SK-N-SH (cell line): ENCODE data around the gene PROM2. TPM values are rescaled to one million over a fixed set of nuclear protein-coding genes. Genes with fewer than 3 reads are reported as not detected.

Source experiments
- CTCF ChIA-PET: fragments of 300-600, 350-600 bp; formaldehyde crosslinking; extraction: SDS; loops from one replicate; lab custom pipeline; 2021; lab: Yijun Ruan, JAX
- POLR2A ChIA-PET: fragments of 350-600 bp; sonication (Branson Sonifier 250); formaldehyde crosslinking; extraction: SDS; loops from one replicate; lab custom pipeline; 2020; ENCODE audit warnings: antibody characterized with exemption, inconsistent platforms; lab: Yijun Ruan, JAX
- DNase-seq: peaks from one replicate; pipeline ENCODE4 v3.0.0; 2012
- H2AFZ ChIP-seq: fragments of 200-600 bp; sonication (generic); 2 replicates; pipeline ENCODE4 v1.8.1; 2016; ENCODE audit warnings: antibody characterized with exemption, mild to moderate bottlenecking, low read depth
- H3F3A ChIP-seq: fragments of 200-600 bp; sonication (generic); replicated peaks from 2 replicates; pipeline ENCODE3; 2016; ENCODE audit warnings: antibody characterized with exemption, mild to moderate bottlenecking; ENCODE audit not compliant: insufficient read depth
- H3K27ac ChIP-seq, 2 experiments: fragments of 200-500 bp in 1 of 2; fragments of 200-600 bp in 1 of 2; sonication (Bioruptor generic) in 1 of 2; sonication (generic), shearing (Covaris generic) in 1 of 2; 2 replicates each; pipeline versions ENCODE4 v1.5.1 to v1.6.1; 2014 to 2016; ENCODE audit warnings: low read depth in 2 of 2, inconsistent platforms in 1 of 2, low read length in 1 of 2, mild to moderate bottlenecking in 1 of 2, mixed read lengths in 1 of 2
- H3K27me3 ChIP-seq: fragments of 200-600 bp; sonication (generic), shearing (Covaris generic); 2 replicates; pipeline ENCODE4 v1.6.1; 2016; ENCODE audit warnings: mixed run types; ENCODE audit not compliant: insufficient read depth
- H3K36me3 ChIP-seq, 2 experiments: fragments of 200-500 bp in 1 of 2; fragments of 200-600 bp in 1 of 2; sonication (Bioruptor generic) in 1 of 2; sonication (generic) in 1 of 2; replicated peaks in 1 of 2; 2 replicates each; pipeline versions ENCODE3 to v1.5.1; 2014 to 2016; ENCODE audit warnings: low read length in 1 of 2, mild to moderate bottlenecking in 1 of 2; ENCODE audit not compliant: insufficient read depth in 2 of 2, control insufficient read depth in 1 of 2
- H3K4me1 ChIP-seq, 2 experiments: fragments of 200-500 bp in 1 of 2; fragments of 200-600 bp in 1 of 2; sonication (Bioruptor generic) in 1 of 2; sonication (generic), shearing (Covaris generic) in 1 of 2; 2 replicates each; pipeline versions ENCODE4 v1.5.1 to v1.6.1; 2014 to 2016; ENCODE audit warnings: low read depth in 1 of 2, low read length in 1 of 2, mixed run types in 1 of 2; ENCODE audit not compliant: insufficient read depth in 2 of 2, control insufficient read depth in 1 of 2
- H3K4me2 ChIP-seq: fragments of 200-600 bp; sonication (generic), shearing (Covaris generic); 2 replicates; pipeline ENCODE4 v1.6.1; 2017; ENCODE audit warnings: mixed run types
- H3K4me3 ChIP-seq, 2 experiments: fragments of 200-500 bp in 1 of 2; fragments of 200-600 bp in 1 of 2; sonication (Bioruptor generic) in 1 of 2; sonication (generic), shearing (Covaris generic) in 1 of 2; 2 replicates each; pipeline versions ENCODE4 v1.5.1 to v1.8.1; 2014 to 2016; ENCODE audit warnings: low read depth in 2 of 2, inconsistent platforms in 1 of 2, low read length in 1 of 2, mild to moderate bottlenecking in 1 of 2, mixed read lengths in 1 of 2, moderate library complexity in 1 of 2
- H3K79me2 ChIP-seq: fragments of 200-600 bp; sonication (generic); 2 replicates; pipeline ENCODE4 v1.8.1; 2017; ENCODE audit warnings: mild to moderate bottlenecking; ENCODE audit not compliant: insufficient read depth
- H3K9ac ChIP-seq: fragments of 200-600 bp; sonication (generic); 2 replicates; pipeline ENCODE4 v1.6.1; 2017; ENCODE audit warnings: mixed run types
- H3K9me2 ChIP-seq: fragments of 200-600 bp; sonication (generic); 2 replicates; pipeline ENCODE4 v1.6.1; 2017; ENCODE audit warnings: mixed run types
- H3K9me3 ChIP-seq: fragments of 200-600 bp; sonication (generic); 2 replicates; pipeline ENCODE4 v1.6.1; 2017; ENCODE audit warnings: mixed run types, mild to moderate bottlenecking, moderate library complexity
- H4K20me1 ChIP-seq: fragments of 200-600 bp; sonication (generic); 2 replicates; pipeline ENCODE4 v1.6.1; 2017; ENCODE audit warnings: mild to moderate bottlenecking, mixed run types; ENCODE audit not compliant: insufficient read depth
- ELF1 ChIP-seq: IDR thresholded peaks from 2 replicates; pipeline ENCODE4 v1.4.0; 2012
- FOSL2 ChIP-seq: IDR thresholded peaks from 2 replicates; pipeline ENCODE4 v1.4.0; 2012; ENCODE audit warnings: low read depth, mild to moderate bottlenecking, moderate library complexity, borderline replicate concordance
- FOXJ3 ChIP-seq: sonication (generic); formaldehyde crosslinking; IDR thresholded peaks from 2 replicates; pipeline ENCODE4 v1.5.1; 2020; ENCODE audit warnings: mild to moderate bottlenecking, missing genetic modification reagents
- GATA2 ChIP-seq: sonication (generic); formaldehyde crosslinking; IDR thresholded peaks from 2 replicates; pipeline ENCODE4 v1.5.0; 2020; ENCODE audit warnings: mild to moderate bottlenecking, missing genetic modification reagents
- JUND ChIP-seq: IDR thresholded peaks from 2 replicates; pipeline ENCODE4 v1.4.0; 2012
- MXI1 ChIP-seq: IDR thresholded peaks from 2 replicates; pipeline ENCODE4 v1.6.1; 2012; ENCODE audit warnings: mild to moderate bottlenecking, low read depth, low read length, improper control_type of control experiment
- NRF1 ChIP-seq: IDR thresholded peaks from 2 replicates; pipeline ENCODE4 v1.6.1; 2012; ENCODE audit warnings: low read depth, mild to moderate bottlenecking, low read length
- RFX5 ChIP-seq: IDR thresholded peaks from 2 replicates; pipeline ENCODE4 v1.6.1; 2012; ENCODE audit warnings: mild to moderate bottlenecking, improper control_type of control experiment, low read length
- SIN3A ChIP-seq: IDR thresholded peaks from 2 replicates; pipeline ENCODE4 v1.6.1; 2012; ENCODE audit warnings: low read depth, mild to moderate bottlenecking, low read length, moderate library complexity, borderline replicate concordance
- TEAD4 ChIP-seq: IDR thresholded peaks from 2 replicates; pipeline ENCODE4 v1.4.0; 2012; ENCODE audit warnings: mild to moderate bottlenecking, borderline replicate concordance; ENCODE audit not compliant: insufficient read depth
- YY1 ChIP-seq: IDR thresholded peaks from 2 replicates; pipeline ENCODE4 v1.4.0; 2012; ENCODE audit warnings: low read depth, mild to moderate bottlenecking
- WGBS: methylation state at CpG from one replicate; pipeline ENCODE4 v1.1.6; 2017; ENCODE audit warnings: low lambda C conversion rate; 5-methylcytosine and 5-hydroxymethylcytosine counted together
- polyA plus RNA-seq, 3 experiments: library from polyadenylated mRNA; depleted of rRNA; stranded (reverse); fragments of >200 nt; gene quantifications; 2 replicates each; pipeline ENCODE4 v1.2.3, GENCODE V29; 2012
- TF ChIP-seq, protein P1 (sequence below): IDR thresholded peaks from 2 replicates; pipeline ENCODE4 v1.6.1; 2012; ENCODE audit warnings: mild to moderate bottlenecking, low read depth, low read length, moderate library complexity
- TF ChIP-seq, protein P2 (sequence below): IDR thresholded peaks from 2 replicates; pipeline ENCODE4 v1.4.0; 2012; ENCODE audit warnings: low read depth, borderline replicate concordance

PROM2 gene
- polyA plus RNA-seq, 1 of the 3 experiments (the other 2 are of a cell fraction), result 0.38 TPM

DNA sequence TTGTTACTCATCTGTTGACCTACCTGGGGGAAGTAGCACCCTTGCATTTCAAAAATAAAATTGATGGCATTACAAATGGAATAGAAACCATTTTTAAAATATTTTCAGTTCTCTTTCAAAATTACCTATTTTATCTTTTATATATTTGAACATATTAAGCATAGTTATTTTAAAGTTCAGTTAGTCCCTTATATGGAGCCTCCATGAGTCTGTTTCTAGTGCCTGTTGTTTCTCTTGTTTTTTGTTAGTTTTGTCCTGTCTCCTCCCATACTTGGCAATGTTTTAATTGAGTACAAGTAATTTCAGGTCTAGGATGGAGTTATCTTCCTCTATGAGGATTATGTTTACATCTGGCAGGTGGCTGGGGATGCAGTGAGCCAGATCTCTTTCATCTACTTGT is 17.0 kb downstream of the PROM2 start (continued):
- no peak for TF ChIP-seq SIN3A
- TF ChIP-seq, protein P1, sequence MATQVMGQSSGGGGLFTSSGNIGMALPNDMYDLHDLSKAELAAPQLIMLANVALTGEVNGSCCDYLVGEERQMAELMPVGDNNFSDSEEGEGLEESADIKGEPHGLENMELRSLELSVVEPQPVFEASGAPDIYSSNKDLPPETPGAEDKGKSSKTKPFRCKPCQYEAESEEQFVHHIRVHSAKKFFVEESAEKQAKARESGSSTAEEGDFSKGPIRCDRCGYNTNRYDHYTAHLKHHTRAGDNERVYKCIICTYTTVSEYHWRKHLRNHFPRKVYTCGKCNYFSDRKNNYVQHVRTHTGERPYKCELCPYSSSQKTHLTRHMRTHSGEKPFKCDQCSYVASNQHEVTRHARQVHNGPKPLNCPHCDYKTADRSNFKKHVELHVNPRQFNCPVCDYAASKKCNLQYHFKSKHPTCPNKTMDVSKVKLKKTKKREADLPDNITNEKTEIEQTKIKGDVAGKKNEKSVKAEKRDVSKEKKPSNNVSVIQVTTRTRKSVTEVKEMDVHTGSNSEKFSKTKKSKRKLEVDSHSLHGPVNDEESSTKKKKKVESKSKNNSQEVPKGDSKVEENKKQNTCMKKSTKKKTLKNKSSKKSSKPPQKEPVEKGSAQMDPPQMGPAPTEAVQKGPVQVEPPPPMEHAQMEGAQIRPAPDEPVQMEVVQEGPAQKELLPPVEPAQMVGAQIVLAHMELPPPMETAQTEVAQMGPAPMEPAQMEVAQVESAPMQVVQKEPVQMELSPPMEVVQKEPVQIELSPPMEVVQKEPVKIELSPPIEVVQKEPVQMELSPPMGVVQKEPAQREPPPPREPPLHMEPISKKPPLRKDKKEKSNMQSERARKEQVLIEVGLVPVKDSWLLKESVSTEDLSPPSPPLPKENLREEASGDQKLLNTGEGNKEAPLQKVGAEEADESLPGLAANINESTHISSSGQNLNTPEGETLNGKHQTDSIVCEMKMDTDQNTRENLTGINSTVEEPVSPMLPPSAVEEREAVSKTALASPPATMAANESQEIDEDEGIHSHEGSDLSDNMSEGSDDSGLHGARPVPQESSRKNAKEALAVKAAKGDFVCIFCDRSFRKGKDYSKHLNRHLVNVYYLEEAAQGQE, result no peak

DNA sequence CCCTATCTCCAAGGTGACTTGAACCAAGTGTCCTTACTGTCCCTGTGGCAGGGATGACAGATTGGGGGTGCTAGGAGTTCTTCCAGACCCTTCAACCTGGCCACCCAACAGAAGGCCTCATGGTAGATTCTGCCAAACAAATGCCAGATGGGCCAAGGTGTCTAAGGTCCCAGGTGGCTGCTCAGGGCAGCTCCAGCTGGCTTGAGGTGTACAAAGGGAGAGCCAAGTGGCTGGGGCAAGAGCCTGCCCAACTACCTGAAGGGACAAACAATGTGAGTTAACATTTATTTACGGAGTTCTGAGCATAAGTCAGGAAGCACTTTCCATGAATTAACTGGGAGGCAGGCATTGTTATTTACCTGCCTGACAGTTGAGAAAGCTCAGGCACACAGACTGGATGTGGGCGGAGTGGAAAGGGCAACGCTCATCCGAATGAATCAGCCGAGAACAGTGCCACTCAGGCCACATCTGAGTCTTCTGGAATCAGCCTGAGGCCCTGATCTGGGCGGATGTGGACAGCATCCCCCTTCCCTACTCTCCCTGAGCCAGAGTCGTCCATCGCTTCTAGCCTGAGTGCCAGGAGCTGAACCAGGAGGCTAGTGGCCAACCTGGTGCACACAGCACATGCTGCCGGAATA is 18.5 kb downstream of the PROM2 start:
- Histone ChIP-seq H3F3A (no peaks in the 10 kb centered on the region), H3K36me3 (no peaks in the 10 kb centered on the region), H2AFZ (no peak overlapping the region), H3K9me2 (no peaks in the 10 kb centered on the region), H3K27ac (no peak overlapping the region), H3K9ac (no peak overlapping the region), H3K4me1 (peaks cover 0 to 6% of the 10 kb centered on the region in 2 experiments; a peak in 1 of 4 replicates), H3K4me3 (no peak overlapping the region), H4K20me1 (no peaks in the 10 kb centered on the region), H3K79me2 (no peaks in the 10 kb centered on the region), H3K4me2 (no peak overlapping the region), H3K9me3 (no peaks in the 10 kb centered on the region), H3K27me3 (no peaks in the 10 kb centered on the region; the same call in 1 of the 2 replicates)
- WGBS, result 41% methylated on average over 8 of the region's 9 CpGs
- ChIA-PET CTCF (interaction anchor here (0.7 to 2.2 kb wide), 4 partner anchors 22 to 338 kb away, joined by 3 to 8 read pairs (median 4); no protein-coding TSS in a partner anchor), POLR2A (no interaction called here)
- TF ChIP-seq ELF1 (no peak), FOXJ3 (CRISPR knock-in tag) (no peak), NRF1 (no peak), TEAD4 (no peak), JUND (no peak), YY1 (no peak), RFX5 (no peak), FOSL2 (no peak), GATA2 (CRISPR knock-in tag) (no peak), MXI1 (no peak)
- TF ChIP-seq, protein P2, sequence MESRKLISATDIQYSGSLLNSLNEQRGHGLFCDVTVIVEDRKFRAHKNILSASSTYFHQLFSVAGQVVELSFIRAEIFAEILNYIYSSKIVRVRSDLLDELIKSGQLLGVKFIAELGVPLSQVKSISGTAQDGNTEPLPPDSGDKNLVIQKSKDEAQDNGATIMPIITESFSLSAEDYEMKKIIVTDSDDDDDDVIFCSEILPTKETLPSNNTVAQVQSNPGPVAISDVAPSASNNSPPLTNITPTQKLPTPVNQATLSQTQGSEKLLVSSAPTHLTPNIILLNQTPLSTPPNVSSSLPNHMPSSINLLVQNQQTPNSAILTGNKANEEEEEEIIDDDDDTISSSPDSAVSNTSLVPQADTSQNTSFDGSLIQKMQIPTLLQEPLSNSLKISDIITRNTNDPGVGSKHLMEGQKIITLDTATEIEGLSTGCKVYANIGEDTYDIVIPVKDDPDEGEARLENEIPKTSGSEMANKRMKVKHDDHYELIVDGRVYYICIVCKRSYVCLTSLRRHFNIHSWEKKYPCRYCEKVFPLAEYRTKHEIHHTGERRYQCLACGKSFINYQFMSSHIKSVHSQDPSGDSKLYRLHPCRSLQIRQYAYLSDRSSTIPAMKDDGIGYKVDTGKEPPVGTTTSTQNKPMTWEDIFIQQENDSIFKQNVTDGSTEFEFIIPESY, result no peak
- DNase-seq, result no peak
